Upper lobe of left lung (tissue), 6 donors: ENCODE measurements around the gene MACROD2. TPM values are rescaled to one million over a fixed set of nuclear protein-coding genes. Genes with fewer than 3 reads are reported as not detected.

Experiments used
- ATAC-seq, 2 donors: fragments of 200-7000 bp; cut with Tn5 transposase; one replicate each; pipeline ENCODE4 v1.9.1; 2022; ENCODE audit warnings: mild to moderate bottlenecking in 2 of 2, moderate library complexity in 2 of 2; ENCODE audit not compliant: low FRiP score in 2 of 2
- DNase-seq, 2 donors: peaks; one replicate each; pipeline ENCODE4 v3.0.0-alpha.2; 2019 to 2020
- H3K27ac ChIP-seq, 4 donors: fragments of 200-600 bp; sonication (generic); one replicate each; pipeline ENCODE4 v1.5.1; 2016 to 2019
- H3K27me3 ChIP-seq, 4 donors: fragments of 200-600 bp; sonication (generic); one replicate each; pipeline ENCODE4 v1.5.1; 2017 to 2019
- H3K36me3 ChIP-seq, 4 donors: fragments of 200-600 bp; sonication (generic); one replicate each; pipeline ENCODE4 v1.5.1; 2016 to 2019
- H3K4me1 ChIP-seq, 4 donors: fragments of 200-600 bp; sonication (generic); one replicate each; pipeline ENCODE4 v1.5.1; 2018 to 2019
- H3K4me3 ChIP-seq, 4 donors: fragments of 200-600 bp; sonication (generic); one replicate each; pipeline ENCODE4 v1.5.1; 2017 to 2019; ENCODE audit warnings: mild to moderate bottlenecking in 2 of 4, moderate library complexity in 1 of 4
- H3K9me3 ChIP-seq, 4 donors: fragments of 200-600 bp; sonication (generic); one replicate each; pipeline ENCODE4 v1.5.1; 2018 to 2019
- CTCF ChIP-seq, 6 experiments: fragments of 450-650 bp in 4 of 6; fragments of 200-600 bp in 2 of 6; sonication (generic) in 2 of 6; IDR thresholded peaks; one replicate each; pipeline ENCODE4 v1.5.1; 2016 to 2019; ENCODE audit warnings: antibody characterized with exemption in 6 of 6
- EP300 ChIP-seq, 4 donors: sonication (generic); formaldehyde crosslinking; IDR thresholded peaks; one replicate each; pipeline ENCODE4 v1.5.1; 2017; ENCODE audit warnings: antibody characterized with exemption in 4 of 4, control low read depth in 2 of 4
- POLR2A ChIP-seq, 4 donors: fragments of 450-650 bp; IDR thresholded peaks; one replicate each; pipeline ENCODE4 v1.5.1; 2016 to 2017; ENCODE audit warnings: antibody characterized with exemption in 4 of 4, mild to moderate bottlenecking in 2 of 4
- POLR2AphosphoS5 ChIP-seq, 2 donors: sonication (generic); formaldehyde crosslinking; IDR thresholded peaks; one replicate each; pipeline ENCODE4 v1.5.1; 2017; ENCODE audit warnings: antibody characterized with exemption in 2 of 2
- WGBS, 2 donors: methylation state at CpG; one replicate each; pipeline ENCODE4 v1.1.5; 2017 to 2018; 5-methylcytosine and 5-hydroxymethylcytosine counted together
- total RNA-seq, 6 donors: library from RNA; depleted of rRNA in 4 of 6; stranded (reverse); fragments of >200 nt in 4 of 6; gene quantifications; one replicate each; pipeline versions ENCODE4 v1.1.0 to v1.2.1, GENCODE V29; 2016 to 2021
- donor health status: DM: no; HTN: no; CAD: no; lungs with moderate emphysema.
- donor health status: DM: no; HTN: yes; CAD: no; lungs with severe emphysema.

The MACROD2 gene
- total RNA-seq, 6 donors from 2014 or later, result 20.7 to 84.3 (median 36.3) TPM

- no peak for DNase-seq
- whole genome bisulfite sequencing, 2 donors, result 90 to 100% methylated on average over 2 of the region's 2 CpGs
- TF ChIP-seq CTCF (IDR thresholded peaks at IDR 0.05), result no peak
- TF ChIP-seq POLR2AphosphoS5 (IDR thresholded peaks at IDR 0.05), result no peak
- no peak for TF ChIP-seq POLR2A (IDR thresholded peaks at IDR 0.05)
- TF ChIP-seq EP300 (IDR thresholded peaks at IDR 0.05), result no peak
- Histone ChIP-seq H3K27me3 (no peaks in the 10 kb centered on the region), H3K4me3 (no peak overlapping the region), H3K27ac (no peak overlapping the region), H3K36me3 (no peaks in the 10 kb centered on the region), H3K4me1 (peaks cover 0 to 10% (median 6%) of the 10 kb centered on the region in 4 donors), H3K9me3 (no peaks in the 10 kb centered on the region)
- no peak for ATAC-seq
These were observed 409.2 kb downstream of the MACROD2 start for GRCh38 chr20:14404515-14404914.

GRCh38 chr20:14406495-14406894 is 411.2 kb downstream of the MACROD2 start:
- Histone ChIP-seq H3K4me3 (no peak overlapping the region), H3K9me3 (no peaks in the 10 kb centered on the region), H3K4me1 (peaks cover 0 to 10% (median 6%) of the 10 kb centered on the region in 4 donors), H3K27ac (no peak overlapping the region), H3K27me3 (no peaks in the 10 kb centered on the region), H3K36me3 (no peaks in the 10 kb centered on the region)
- no peak for DNase-seq
- ATAC-seq, result no peak
- TF ChIP-seq CTCF (IDR thresholded peaks at IDR 0.05), result no peak
- no peak for TF ChIP-seq EP300 (IDR thresholded peaks at IDR 0.05)
- no peak for TF ChIP-seq POLR2A (IDR thresholded peaks at IDR 0.05)
- no peak for TF ChIP-seq POLR2AphosphoS5 (IDR thresholded peaks at IDR 0.05)

GRCh38 chr20:14407336-14407735 is 412.0 kb downstream of the MACROD2 start:
- ATAC-seq (no peak), DNase-seq (no peak)
- H3K4me3 ChIP-seq, result no peak overlapping the region
- no peaks in the 10 kb centered on the region for H3K9me3 ChIP-seq
- H3K4me1 ChIP-seq, result peaks cover 0 to 3% (median 1%) of the 10 kb centered on the region in 4 donors
- TF ChIP-seq EP300 (IDR thresholded peaks at IDR 0.05) (no peak), POLR2AphosphoS5 (IDR thresholded peaks at IDR 0.05) (no peak), CTCF (IDR thresholded peaks at IDR 0.05) (no peak), POLR2A (IDR thresholded peaks at IDR 0.05) (no peak)
- H3K27me3 ChIP-seq, result no peaks in the 10 kb centered on the region
- 86 to 88% methylated on average over 3 of the region's 3 CpGs for WGBS, 2 donors
- no peak overlapping the region for H3K27ac ChIP-seq
- no peaks in the 10 kb centered on the region for H3K36me3 ChIP-seq

GRCh38 chr20:14410869-14411555 is 415.7 kb downstream of the MACROD2 start:
- Histone ChIP-seq H3K27me3 (no peaks in the 10 kb centered on the region), H3K4me3 (no peak overlapping the region), H3K36me3 (no peaks in the 10 kb centered on the region), H3K27ac (no peak overlapping the region), H3K9me3 (no peaks in the 10 kb centered on the region), H3K4me1 (no peaks in the 10 kb centered on the region)
- TF ChIP-seq EP300 (IDR thresholded peaks at IDR 0.05), result no peak
- TF ChIP-seq POLR2A (IDR thresholded peaks at IDR 0.05), result no peak
- TF ChIP-seq POLR2AphosphoS5 (IDR thresholded peaks at IDR 0.05), result no peak
- no peak for ATAC-seq
- DNase-seq, result no peak
- WGBS, 2 donors, result 81 to 85% methylated on average over 3 of the region's 3 CpGs

GRCh38 chr20:14412065-14412681 is 416.9 kb downstream of the MACROD2 start:
- TF ChIP-seq POLR2A (IDR thresholded peaks at IDR 0.05) (no peak), EP300 (IDR thresholded peaks at IDR 0.05) (no peak), POLR2AphosphoS5 (IDR thresholded peaks at IDR 0.05) (no peak), CTCF (IDR thresholded peaks at IDR 0.05) (no peak)
- Histone ChIP-seq H3K4me1 (no peaks in the 10 kb centered on the region), H3K27me3 (no peaks in the 10 kb centered on the region), H3K36me3 (no peaks in the 10 kb centered on the region), H3K4me3 (no peak overlapping the region), H3K9me3 (no peaks in the 10 kb centered on the region), H3K27ac (no peak overlapping the region)
- DNase-seq (no peak), ATAC-seq (no peak)
- 73 to 84% methylated on average over 5 of the region's 5 CpGs for WGBS, 2 donors
